Rectal smooth muscle tissue (tissue), 1 donor: ENCODE measurements around the gene STAC.
"Not testable (repeated sequence)": the region's sequence is repeated elsewhere in the genome, so short reads cannot be mapped to it uniquely, and the experiment has no call there.

Source experiments
- H3K27ac ChIP-seq: one replicate; pipeline ENCODE4 v1.7.0; 2013; ENCODE audit warnings: low read depth, low read length, inconsistent platforms
- H3K27me3 ChIP-seq: one replicate; pipeline ENCODE4 v1.7.0; 2013; ENCODE audit warnings: low read length; ENCODE audit not compliant: control insufficient read depth, insufficient read depth
- H3K36me3 ChIP-seq: one replicate; pipeline ENCODE4 v1.7.0; 2013; ENCODE audit warnings: low read length; ENCODE audit not compliant: control insufficient read depth, insufficient read depth
- H3K4me1 ChIP-seq: one replicate; pipeline ENCODE4 v1.7.0; 2013; ENCODE audit warnings: low read length; ENCODE audit not compliant: control insufficient read depth, insufficient read depth
- H3K4me3 ChIP-seq: one replicate; pipeline ENCODE4 v1.7.0; 2013; ENCODE audit warnings: low read length
- H3K9ac ChIP-seq: one replicate; pipeline ENCODE4 v1.7.0; 2013; ENCODE audit warnings: low read length

STAC gene

DNA sequence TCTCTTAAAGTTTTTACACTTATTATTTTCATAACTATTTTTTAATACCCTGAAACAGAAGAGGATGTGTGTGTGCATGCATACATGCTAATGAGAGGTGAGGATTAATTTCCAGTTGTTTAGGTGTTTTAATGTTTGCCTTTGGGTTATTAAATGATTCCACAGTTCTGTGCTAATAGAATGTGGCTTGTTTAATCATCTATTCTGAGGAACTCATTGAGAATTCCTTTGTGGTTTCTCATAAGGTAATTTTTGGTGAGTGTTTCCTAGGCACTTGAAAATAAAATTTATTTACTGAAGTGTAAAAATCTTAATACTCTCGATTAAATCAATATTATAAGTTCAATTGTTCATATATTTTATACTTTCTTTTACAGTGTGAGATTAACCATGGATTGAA, 38.0 kb downstream of the STAC start:
- no peak overlapping the region for H3K27ac ChIP-seq
- no peak overlapping the region for H3K4me3 ChIP-seq
- H3K4me1 ChIP-seq = no peaks in the 10 kb centered on the region
- H3K9ac ChIP-seq = no peak overlapping the region
- no peaks in the 10 kb centered on the region for H3K36me3 ChIP-seq
- no peaks in the 10 kb centered on the region for H3K27me3 ChIP-seq

DNA sequence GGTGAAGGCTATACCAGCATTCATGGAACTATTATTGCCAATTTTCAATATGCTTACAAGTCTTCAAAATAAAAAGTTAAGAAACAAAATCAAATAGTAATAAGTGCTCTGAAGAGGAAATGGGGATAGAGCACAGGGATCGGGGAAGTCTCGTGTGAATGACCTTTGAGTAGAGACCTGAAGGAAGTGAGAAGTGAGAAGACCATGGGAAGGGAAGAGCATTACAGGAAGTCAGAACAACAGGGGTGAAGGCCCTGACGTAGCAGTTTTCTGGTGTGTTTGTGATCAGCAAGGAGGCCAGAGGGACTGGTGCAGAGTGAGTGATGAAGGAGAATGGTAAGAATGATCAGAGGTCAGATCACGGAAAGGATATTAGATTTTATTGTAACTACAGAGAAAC, 48.1 kb downstream of the STAC start:
- no peak overlapping the region for H3K27ac ChIP-seq
- no peak overlapping the region for H3K9ac ChIP-seq
- no peaks in the 10 kb centered on the region for H3K4me1 ChIP-seq
- H3K36me3 ChIP-seq = no peaks in the 10 kb centered on the region
- H3K4me3 ChIP-seq = no peak overlapping the region
- no peaks in the 10 kb centered on the region for H3K27me3 ChIP-seq

- H3K4me3 ChIP-seq = no peak overlapping the region
- no peak overlapping the region for H3K27ac ChIP-seq
- H3K27me3 ChIP-seq = no peaks in the 10 kb centered on the region
- H3K9ac ChIP-seq = no peak overlapping the region
- H3K4me1 ChIP-seq = no peaks in the 10 kb centered on the region
- no peaks in the 10 kb centered on the region for H3K36me3 ChIP-seq
Observed at GRCh38 chr3:36429986-36430485, 49.7 kb downstream of the STAC start.

DNA sequence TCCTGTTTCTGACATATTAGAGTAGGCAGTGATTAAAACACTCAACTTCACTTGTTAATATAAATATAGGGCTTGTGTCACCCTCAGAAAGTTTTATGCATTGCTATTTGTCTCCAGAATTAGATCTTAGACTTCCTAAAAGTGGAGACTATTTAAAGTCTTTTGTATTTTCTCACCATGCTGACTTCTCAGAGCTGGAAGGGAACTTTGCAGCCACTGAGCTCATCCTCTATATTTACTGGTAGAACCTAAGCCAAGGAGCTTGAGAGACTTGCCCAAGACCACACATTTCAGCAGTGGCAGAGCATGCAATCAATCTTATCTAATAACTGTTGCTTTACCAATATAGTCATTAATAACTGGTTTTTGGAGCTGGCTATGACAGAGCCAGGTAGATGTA, 53.2 kb downstream of the STAC start:
- no peak overlapping the region for H3K9ac ChIP-seq
- H3K27ac ChIP-seq = no peak overlapping the region
- no peaks in the 10 kb centered on the region for H3K4me1 ChIP-seq
- H3K36me3 ChIP-seq = no peaks in the 10 kb centered on the region
- H3K4me3 ChIP-seq = no peak overlapping the region
- H3K27me3 ChIP-seq = no peaks in the 10 kb centered on the region

- Histone ChIP-seq H3K4me1 (no peaks in the 10 kb centered on the region), H3K36me3 (no peaks in the 10 kb centered on the region), H3K27ac (no peak overlapping the region), H3K4me3 (no peak overlapping the region), H3K9ac (no peak overlapping the region), H3K27me3 (no peaks in the 10 kb centered on the region)
Observed at GRCh38 chr3:36434687-36435426, 54.6 kb downstream of the STAC start.

DNA sequence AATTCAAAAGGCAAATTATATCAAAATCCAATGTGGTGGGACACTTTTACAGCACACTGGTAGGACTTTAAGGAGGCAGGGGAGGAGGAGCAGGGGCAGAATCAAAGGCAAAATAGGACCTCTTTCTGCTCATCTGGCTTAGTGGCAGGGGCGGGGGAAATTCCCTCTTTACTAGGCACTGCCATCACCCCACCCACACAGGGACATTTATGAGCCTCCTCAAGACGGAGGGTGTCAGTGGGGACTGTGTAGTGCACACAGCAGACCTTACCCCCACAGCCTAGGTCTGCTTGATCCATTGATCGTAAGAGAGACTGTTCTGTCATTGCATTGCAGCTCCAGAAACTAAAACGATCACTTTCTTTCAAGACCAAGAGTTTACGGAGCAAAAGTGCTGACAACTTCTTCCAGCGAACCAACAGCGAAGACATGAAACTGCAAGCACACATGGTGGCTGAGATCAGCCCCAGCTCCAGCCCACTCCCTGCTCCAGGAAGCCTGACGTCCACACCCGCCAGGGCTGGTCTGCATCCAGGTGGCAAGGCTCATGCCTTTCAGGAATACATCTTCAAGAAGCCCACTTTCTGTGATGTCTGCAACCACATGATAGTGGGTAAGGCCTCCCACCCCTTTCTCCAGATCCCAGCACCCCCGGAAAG, 62.9 kb downstream of the STAC start:
- Histone ChIP-seq H3K27me3 (no peaks in the 10 kb centered on the region), H3K36me3 (no peaks in the 10 kb centered on the region), H3K4me3 (no peak overlapping the region), H3K9ac (no peak overlapping the region), H3K4me1 (no peaks in the 10 kb centered on the region), H3K27ac (no peak overlapping the region)

DNA sequence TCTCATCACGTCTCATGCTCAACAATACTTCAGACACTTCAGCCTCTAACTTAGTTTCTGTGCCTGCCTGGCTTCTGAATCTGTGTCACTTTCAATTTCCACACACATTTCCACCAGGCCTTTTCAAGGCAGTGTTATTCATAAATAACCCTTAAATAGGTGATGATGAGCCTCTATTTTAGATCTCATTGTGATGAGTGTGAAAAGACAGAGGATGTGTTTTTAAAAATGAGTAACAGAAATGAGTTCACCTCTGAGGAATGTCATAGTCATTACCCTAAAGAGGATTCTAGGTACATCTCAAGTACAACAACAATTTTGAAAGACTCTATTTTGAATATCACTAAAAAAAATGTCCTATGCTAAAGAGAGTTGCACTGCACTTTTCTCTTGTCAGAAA, 64.6 kb downstream of the STAC start:
- H3K27ac ChIP-seq = no peak overlapping the region
- no peaks in the 10 kb centered on the region for H3K4me1 ChIP-seq
- no peaks in the 10 kb centered on the region for H3K27me3 ChIP-seq
- no peak overlapping the region for H3K4me3 ChIP-seq
- H3K9ac ChIP-seq = no peak overlapping the region
- no peaks in the 10 kb centered on the region for H3K36me3 ChIP-seq

DNA sequence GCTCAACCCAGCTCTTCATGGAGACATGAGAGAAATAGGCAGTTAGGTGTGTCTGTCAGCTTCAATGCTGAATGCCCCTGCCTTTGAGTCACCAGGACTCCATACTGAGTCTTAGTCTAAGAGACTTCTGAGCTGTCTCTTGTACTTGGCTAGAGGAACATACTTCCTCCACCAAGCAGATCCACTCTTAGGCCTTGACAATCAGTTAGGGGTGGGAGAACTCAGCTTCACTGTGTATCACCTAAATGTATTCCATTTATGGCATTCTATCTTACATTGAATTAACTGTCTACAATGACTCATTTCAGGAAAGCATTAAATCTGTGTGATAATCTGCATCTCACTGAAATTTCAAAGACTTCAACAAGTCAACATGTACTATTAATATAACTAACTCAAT, 66.0 kb downstream of the STAC start:
- no peaks in the 10 kb centered on the region for H3K4me1 ChIP-seq
- H3K27me3 ChIP-seq = no peaks in the 10 kb centered on the region
- H3K9ac ChIP-seq = no peak overlapping the region
- H3K27ac ChIP-seq = no peak overlapping the region
- no peak overlapping the region for H3K4me3 ChIP-seq
- H3K36me3 ChIP-seq = no peaks in the 10 kb centered on the region

DNA sequence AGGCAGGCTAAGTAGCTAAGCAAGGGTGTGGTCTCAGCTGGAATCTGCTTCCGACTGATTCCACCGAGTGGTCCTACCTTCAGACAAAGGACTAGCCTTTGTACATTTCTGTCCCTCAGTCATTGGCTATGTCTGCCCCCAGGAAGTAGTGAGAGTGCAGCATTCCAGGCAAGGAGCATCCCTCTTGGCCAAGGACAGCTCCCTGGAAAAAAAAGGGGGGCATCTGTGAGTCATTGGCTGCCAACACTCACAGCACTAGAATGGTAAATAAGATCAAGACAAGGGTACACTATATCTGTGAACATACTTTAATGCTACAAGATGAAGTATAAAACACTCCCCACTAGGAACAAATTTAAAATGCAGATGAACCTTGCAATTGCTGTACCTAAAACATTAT, 66.8 kb downstream of the STAC start:
- Histone ChIP-seq H3K9ac (no peak overlapping the region), H3K36me3 (no peaks in the 10 kb centered on the region), H3K27ac (no peak overlapping the region), H3K4me3 (no peak overlapping the region), H3K4me1 (no peaks in the 10 kb centered on the region), H3K27me3 (no peaks in the 10 kb centered on the region)

GRCh38 chr3:36451816-36452215, 71.5 kb downstream of the STAC start:
- Histone ChIP-seq H3K36me3 (no peaks in the 10 kb centered on the region), H3K9ac (no peak overlapping the region), H3K4me1 (no peaks in the 10 kb centered on the region), H3K27ac (no peak overlapping the region), H3K27me3 (no peaks in the 10 kb centered on the region), H3K4me3 (no peak overlapping the region)

DNA sequence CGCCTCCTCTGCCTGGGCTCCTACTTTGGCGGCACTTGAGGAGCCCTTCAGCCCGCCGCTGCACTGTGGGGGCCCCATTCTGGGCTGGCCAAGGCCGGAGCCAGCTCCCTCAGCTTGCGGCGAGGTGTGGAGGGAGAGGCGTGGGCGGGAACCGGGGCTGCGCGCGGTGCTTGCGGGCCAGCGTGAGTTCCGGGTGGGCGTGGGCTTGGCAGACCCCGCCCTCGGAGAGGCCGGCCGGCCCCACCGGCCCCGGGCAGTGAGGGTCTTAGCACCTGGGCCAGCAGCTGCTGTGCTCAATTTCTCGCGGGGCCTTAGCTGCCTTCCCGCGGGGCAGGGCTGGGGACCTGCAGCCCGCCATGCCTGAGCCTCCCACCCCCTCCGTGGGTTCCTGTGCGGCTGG, 72.9 kb downstream of the STAC start:
- H3K27me3 ChIP-seq, H3K9ac ChIP-seq, H3K4me1 ChIP-seq, H3K4me3 ChIP-seq, H3K36me3 ChIP-seq, H3K27ac ChIP-seq: not testable (repeated sequence)

DNA sequence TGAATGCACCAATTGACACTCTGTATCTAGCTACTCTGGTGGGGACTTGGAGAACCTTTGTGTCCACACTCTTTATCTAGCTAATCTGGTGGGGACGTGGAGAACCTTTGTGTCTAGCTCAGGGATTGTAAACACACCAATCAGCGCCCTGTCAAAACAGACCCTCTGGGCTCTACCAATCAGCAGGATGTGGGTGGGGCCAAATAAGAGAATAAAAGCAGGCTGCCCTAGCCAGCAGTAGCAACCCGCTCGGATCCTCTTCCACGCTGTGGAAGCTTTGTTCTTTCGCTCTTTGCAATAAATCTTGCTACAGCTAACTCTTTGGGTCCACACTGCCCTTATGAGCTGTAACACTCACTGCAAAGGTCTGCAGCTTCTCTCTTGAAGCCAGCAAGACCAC, 73.6 kb downstream of the STAC start:
- not testable (repeated sequence) for H3K27ac ChIP-seq, H3K4me3 ChIP-seq, H3K4me1 ChIP-seq, H3K36me3 ChIP-seq, H3K27me3 ChIP-seq, H3K9ac ChIP-seq

- Histone ChIP-seq H3K27ac (no peak overlapping the region), H3K9ac (no peak overlapping the region), H3K36me3 (no peaks in the 10 kb centered on the region), H3K4me3 (no peak overlapping the region), H3K4me1 (peaks cover 5% of the 10 kb centered on the region), H3K27me3 (no peaks in the 10 kb centered on the region)
Observed at GRCh38 chr3:36455406-36455805, 75.1 kb downstream of the STAC start.
